ENCODE results near the gene PDE6G. TPM values are rescaled to one million over a fixed set of nuclear protein-coding genes. Genes with fewer than 3 reads are reported as not detected.
A peak's percentile ranks its signal among the peaks of the same experiment; 100 is the strongest.

PDE6G gene
- total RNA-seq = under 1 TPM in 1 of 3 donors, not detected in 2; 0.35 TPM

- ATAC-seq = no peak
- DNase-seq = no peak
- no peaks in the 10 kb centered on the region for H3K9me3 Mint-ChIP-seq
- H3K27me3 Mint-ChIP-seq (ENCODE audit: low read depth) = peaks cover 10% of the 10 kb centered on the region
- no peaks in the 10 kb centered on the region for H3K36me3 Mint-ChIP-seq (ENCODE audit: insufficient read depth)
- H3K4me3 Mint-ChIP-seq = no peak within 1 kb of the TSS
- peaks cover 10% of the 10 kb centered on the region for H3K4me1 Mint-ChIP-seq (ENCODE audit: low read depth)
These were observed at the start of gene PDE6G for GRCh38 chr17:81656118-81656743. PDE6G (minus strand) TSS chr17:81656542; CDS start chr17:81653305, 3,237 bp downstream.

GRCh38 chr17:81705518-81706231, 49.3 kb upstream of the PDE6G start:
- no peaks in the 10 kb centered on the region for H3K9me3 Mint-ChIP-seq
- H3K4me3 Mint-ChIP-seq = peak overlapping the region; percentile 54
- DNase-seq (no peak), ATAC-seq (no peak)
- peaks cover 20% of the 10 kb centered on the region for H3K36me3 Mint-ChIP-seq (ENCODE audit: insufficient read depth)
- H3K27me3 Mint-ChIP-seq (ENCODE audit: low read depth) = no peaks in the 10 kb centered on the region
- peaks cover 27% of the 10 kb centered on the region for H3K4me1 Mint-ChIP-seq (ENCODE audit: low read depth)

- peak; percentile 9 to 15 for ATAC-seq
- no peaks in the 10 kb centered on the region for H3K27me3 Mint-ChIP-seq (ENCODE audit: low read depth)
- no peak for DNase-seq
- no peaks in the 10 kb centered on the region for H3K9me3 Mint-ChIP-seq
- H3K4me1 Mint-ChIP-seq (ENCODE audit: low read depth) = peaks cover 24% of the 10 kb centered on the region
- H3K36me3 Mint-ChIP-seq (ENCODE audit: insufficient read depth) = peaks cover 19% of the 10 kb centered on the region
- peak overlapping the region; percentile 85 for H3K4me3 Mint-ChIP-seq
These were observed 47.7 kb upstream of the PDE6G start for GRCh38 chr17:81703747-81704654.

GRCh38 chr17:81702934-81703746, 46.8 kb upstream of the PDE6G start, which contains the start of gene MRPL12:
MRPL12 (plus strand) TSS chr17:81703367; CDS start chr17:81703502, 135 bp downstream.
- Mint-ChIP-seq H3K27me3 (ENCODE audit: low read depth) (no peaks in the 10 kb centered on the region), H3K9me3 (no peaks in the 10 kb centered on the region), H3K36me3 (ENCODE audit: insufficient read depth) (peaks cover 21% of the 10 kb centered on the region), H3K4me3 (peak within 1 kb of the TSS; percentile 95), H3K4me1 (ENCODE audit: low read depth) (peaks cover 24% of the 10 kb centered on the region)
- peak; percentile 91 for ATAC-seq
- peak; percentile 83 for DNase-seq

- H3K36me3 Mint-ChIP-seq (ENCODE audit: insufficient read depth) = peaks cover 23% of the 10 kb centered on the region
- ATAC-seq = no peak
These were observed 45.1 kb upstream of the PDE6G start for GRCh38 chr17:81701288-81702071.

GRCh38 chr17:81700353-81701287, 44.3 kb upstream of the PDE6G start:
- H3K36me3 Mint-ChIP-seq (ENCODE audit: insufficient read depth) = peaks cover 16% of the 10 kb centered on the region

More at GRCh38 chr17:81701288-81702071, 45.1 kb upstream of the PDE6G start:
- peak overlapping the region; percentile 95 for H3K4me3 Mint-ChIP-seq
- no peak for DNase-seq
- H3K9me3 Mint-ChIP-seq = no peaks in the 10 kb centered on the region
- H3K27me3 Mint-ChIP-seq (ENCODE audit: low read depth) = no peaks in the 10 kb centered on the region
- peaks cover 24% of the 10 kb centered on the region for H3K4me1 Mint-ChIP-seq (ENCODE audit: low read depth)

GRCh38 chr17:81697261-81698044, 41.1 kb upstream of the PDE6G start:
- peaks cover 16% of the 10 kb centered on the region for H3K4me1 Mint-ChIP-seq (ENCODE audit: low read depth)
- H3K9me3 Mint-ChIP-seq = no peaks in the 10 kb centered on the region
- H3K36me3 Mint-ChIP-seq (ENCODE audit: insufficient read depth) = peaks cover 7% of the 10 kb centered on the region
- no peaks in the 10 kb centered on the region for H3K27me3 Mint-ChIP-seq (ENCODE audit: low read depth)
- no peak overlapping the region for H3K4me3 Mint-ChIP-seq
- ATAC-seq = no peak
- DNase-seq = no peak

More at GRCh38 chr17:81700353-81701287, 44.3 kb upstream of the PDE6G start:
- no peak for DNase-seq
- H3K27me3 Mint-ChIP-seq (ENCODE audit: low read depth) = no peaks in the 10 kb centered on the region
- H3K9me3 Mint-ChIP-seq = no peaks in the 10 kb centered on the region
- H3K4me1 Mint-ChIP-seq (ENCODE audit: low read depth) = peaks cover 24% of the 10 kb centered on the region
- no peak for ATAC-seq
- H3K4me3 Mint-ChIP-seq = peak overlapping the region; percentile 12

- Mint-ChIP-seq H3K4me1 (ENCODE audit: low read depth) (peaks cover 8% of the 10 kb centered on the region), H3K9me3 (no peaks in the 10 kb centered on the region), H3K36me3 (ENCODE audit: insufficient read depth) (peaks cover 12% of the 10 kb centered on the region), H3K27me3 (ENCODE audit: low read depth) (no peaks in the 10 kb centered on the region), H3K4me3 (no peak overlapping the region)
- no peak for ATAC-seq
- no peak for DNase-seq
These were observed 40.0 kb upstream of the PDE6G start for GRCh38 chr17:81696218-81696941.

- DNase-seq (no peak), ATAC-seq (no peak)
- H3K9me3 Mint-ChIP-seq = no peaks in the 10 kb centered on the region
- peaks cover 17% of the 10 kb centered on the region for H3K36me3 Mint-ChIP-seq (ENCODE audit: insufficient read depth)
- no peaks in the 10 kb centered on the region for H3K27me3 Mint-ChIP-seq (ENCODE audit: low read depth)
- peaks cover 3% of the 10 kb centered on the region for H3K4me1 Mint-ChIP-seq (ENCODE audit: low read depth)
- no peak overlapping the region for H3K4me3 Mint-ChIP-seq
These were observed 39.5 kb upstream of the PDE6G start for GRCh38 chr17:81695801-81696200.

GRCh38 chr17:81695211-81695610, 38.9 kb upstream of the PDE6G start:
- no peak for ATAC-seq
- Mint-ChIP-seq H3K4me3 (no peak overlapping the region), H3K27me3 (ENCODE audit: low read depth) (no peaks in the 10 kb centered on the region), H3K36me3 (ENCODE audit: insufficient read depth) (peaks cover 17% of the 10 kb centered on the region), H3K9me3 (no peaks in the 10 kb centered on the region), H3K4me1 (ENCODE audit: low read depth) (peaks cover 2% of the 10 kb centered on the region)
- no peak for DNase-seq

- Mint-ChIP-seq H3K4me1 (ENCODE audit: low read depth) (peaks cover 2% of the 10 kb centered on the region), H3K36me3 (ENCODE audit: insufficient read depth) (peaks cover 20% of the 10 kb centered on the region), H3K9me3 (no peaks in the 10 kb centered on the region), H3K4me3 (no peak overlapping the region), H3K27me3 (ENCODE audit: low read depth) (no peaks in the 10 kb centered on the region)
- ATAC-seq (no peak), DNase-seq (no peak)
These were observed 38.5 kb upstream of the PDE6G start for GRCh38 chr17:81694810-81695209.

All from activated T-cell treated with anti-CD3 and anti-CD28 coated beads, Interleukin-2, amount 50 U/mL, for 4 hours (primary cell).